Panc1 (cell line): Measurements from ENCODE around the gene CADPS2. TPM values are rescaled to one million over a fixed set of nuclear protein-coding genes. Genes with fewer than 3 reads are reported as not detected.

Source experiments
- ATAC-seq: fragments of 200-7000 bp; cut with Tn5 transposase; 2 replicates; pipeline ENCODE4 v1.9.1; 2020; ENCODE audit warnings: mild to moderate bottlenecking, moderate library complexity
- BruUV-seq: library from RNA; stranded (reverse); fragments of 400-500 nt; replicated peaks from 2 replicates; lab custom pipeline; 2021; lab: Mats Ljungman, UMichigan
- CTCF ChIA-PET: fragments of 300-600 bp; sonication (Branson Sonifier 250); formaldehyde crosslinking; loops from one replicate; lab custom pipeline; 2022; ENCODE audit warnings: antibody characterized with exemption; lab: Charles Lee
- POLR2A ChIA-PET: fragments of 300-600 bp; sonication (Branson Sonifier 250); formaldehyde crosslinking; loops from one replicate; lab custom pipeline; 2022; ENCODE audit warnings: antibody characterized with exemption; lab: Charles Lee
- DNase-seq: peaks from one replicate; pipeline ENCODE4 v3.0.0-alpha.2; 2010; ENCODE audit warnings: low read depth, low spot score
- H3K27ac ChIP-seq: 2 replicates; pipeline ENCODE4 v1.5.1; 2011; ENCODE audit warnings: mild to moderate bottlenecking, low read length, inconsistent platforms
- H3K27me3 ChIP-seq: fragments of 200-500 bp; sonication (Bioruptor generic); 2 replicates; pipeline ENCODE4 v1.6.0; 2014; ENCODE audit warnings: low read length, inconsistent platforms; ENCODE audit not compliant: control insufficient read depth, insufficient read depth
- H3K36me3 ChIP-seq: fragments of 200-500 bp; sonication (Bioruptor generic); 2 replicates; pipeline ENCODE4 v1.5.1; 2014; ENCODE audit warnings: inconsistent platforms, mild to moderate bottlenecking, low read length, moderate library complexity; ENCODE audit not compliant: control insufficient read depth, insufficient read depth
- H3K4me1 ChIP-seq: 2 replicates; pipeline ENCODE4 v1.5.1; 2011; ENCODE audit warnings: inconsistent platforms, mild to moderate bottlenecking, low read length, moderate library complexity; ENCODE audit not compliant: control insufficient read depth, insufficient read depth
- H3K4me3 ChIP-seq, 2 experiments: 2 replicates each; pipeline ENCODE4 v1.5.1; 2011 to 2012; ENCODE audit warnings: low read depth in 2 of 2, low read length in 2 of 2, mild to moderate bottlenecking in 2 of 2, inconsistent platforms in 1 of 2, moderate library complexity in 1 of 2
- H3K9me3 ChIP-seq: fragments of 200-500 bp; sonication (Bioruptor generic); 2 replicates; pipeline ENCODE4 v1.5.1; 2014; ENCODE audit warnings: low read depth, mild to moderate bottlenecking, inconsistent platforms, low read length, moderate library complexity; ENCODE audit not compliant: control insufficient read depth, insufficient read depth
- POLR2AphosphoS5 ChIP-seq: IDR thresholded peaks from 2 replicates; pipeline ENCODE4 v1.6.1; 2012; ENCODE audit warnings: mild to moderate bottlenecking, low read depth, low read length, moderate library complexity
- SIN3A ChIP-seq: IDR thresholded peaks from 2 replicates; pipeline ENCODE4 v1.6.1; 2012; ENCODE audit warnings: low read depth, mild to moderate bottlenecking, low read length, moderate library complexity, borderline replicate concordance; ENCODE audit not compliant: insufficient read depth
- TCF7L2 ChIP-seq: IDR thresholded peaks from 2 replicates; pipeline ENCODE4 v1.6.1; 2011; ENCODE audit warnings: mild to moderate bottlenecking, low read depth, low read length, inconsistent platforms
- in situ Hi-C: cut with HindIII; loops from 2 replicates; pipeline ENCODE4 v1.10.0; 2016; ENCODE audit warnings: low sequenced_read_pairs, low pct_unique_long_range_greater_than_20kb
- intact Hi-C: fragments of 100-400 bp; cut with micrococcal nuclease; formaldehyde crosslinking; loops from one replicate; pipeline ENCODE4 v1.10.0; 2022; ENCODE audit not compliant: unreplicated experiment
- total RNA-seq: library from RNA; stranded (reverse); gene quantifications from one replicate; pipeline ENCODE4 v1.2.1, GENCODE V29; 2021; ENCODE audit not compliant: unreplicated experiment
- TF ChIP-seq, protein P1 (sequence below): fragments of 450-650 bp; IDR thresholded peaks from 2 replicates; pipeline ENCODE4 v1.5.1; 2017; ENCODE audit warnings: mild to moderate bottlenecking
- TF ChIP-seq, protein P2 (sequence below), 2 experiments: IDR thresholded peaks; 2 replicates each; pipeline ENCODE4 v1.6.1; 2011 to 2012; ENCODE audit warnings: low read depth in 2 of 2, control low read depth in 1 of 2, low read length in 1 of 2, mild to moderate bottlenecking in 1 of 2, moderate library complexity in 1 of 2; ENCODE audit not compliant: insufficient read depth in 1 of 2

Gene CADPS2
- total RNA-seq, 1 experiment from 2014 or later = 1.6 TPM

DNA sequence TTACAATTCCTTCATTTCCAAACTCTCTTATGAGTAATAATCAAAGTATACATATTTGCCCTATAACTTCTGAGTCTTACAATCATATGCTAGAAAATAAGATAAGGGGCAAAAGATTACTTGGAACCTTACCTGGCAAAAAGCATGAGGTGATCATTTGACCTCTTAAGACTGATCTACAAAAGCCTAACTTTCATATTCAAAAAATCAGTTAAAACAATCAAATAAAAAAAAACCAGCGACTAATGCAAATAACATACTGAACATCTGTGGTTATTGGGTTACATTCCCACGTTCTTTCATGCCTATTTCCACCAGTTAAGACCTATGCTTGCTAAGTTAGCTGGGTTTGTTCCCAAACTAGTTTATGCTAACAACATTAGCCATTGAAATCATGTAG is 375.0 kb downstream of the CADPS2 start:
- no peak for DNase-seq
- no peaks in the 10 kb centered on the region for H3K36me3 ChIP-seq
- no peaks in the 10 kb centered on the region for H3K27me3 ChIP-seq
- H3K9me3 ChIP-seq = no peaks in the 10 kb centered on the region
- no peak overlapping the region for H3K4me3 ChIP-seq
- in situ Hi-C loops = no loop called here
- intact Hi-C loops = no loop called here
- no peaks in the 10 kb centered on the region for H3K4me1 ChIP-seq
- no TSS peak for BruUV-seq
- H3K27ac ChIP-seq = no peak overlapping the region
- POLR2A ChIA-PET = no interaction called here
- TF ChIP-seq POLR2AphosphoS5 (no peak), SIN3A (no peak), TCF7L2 (no peak)
- TF ChIP-seq, protein P1, sequence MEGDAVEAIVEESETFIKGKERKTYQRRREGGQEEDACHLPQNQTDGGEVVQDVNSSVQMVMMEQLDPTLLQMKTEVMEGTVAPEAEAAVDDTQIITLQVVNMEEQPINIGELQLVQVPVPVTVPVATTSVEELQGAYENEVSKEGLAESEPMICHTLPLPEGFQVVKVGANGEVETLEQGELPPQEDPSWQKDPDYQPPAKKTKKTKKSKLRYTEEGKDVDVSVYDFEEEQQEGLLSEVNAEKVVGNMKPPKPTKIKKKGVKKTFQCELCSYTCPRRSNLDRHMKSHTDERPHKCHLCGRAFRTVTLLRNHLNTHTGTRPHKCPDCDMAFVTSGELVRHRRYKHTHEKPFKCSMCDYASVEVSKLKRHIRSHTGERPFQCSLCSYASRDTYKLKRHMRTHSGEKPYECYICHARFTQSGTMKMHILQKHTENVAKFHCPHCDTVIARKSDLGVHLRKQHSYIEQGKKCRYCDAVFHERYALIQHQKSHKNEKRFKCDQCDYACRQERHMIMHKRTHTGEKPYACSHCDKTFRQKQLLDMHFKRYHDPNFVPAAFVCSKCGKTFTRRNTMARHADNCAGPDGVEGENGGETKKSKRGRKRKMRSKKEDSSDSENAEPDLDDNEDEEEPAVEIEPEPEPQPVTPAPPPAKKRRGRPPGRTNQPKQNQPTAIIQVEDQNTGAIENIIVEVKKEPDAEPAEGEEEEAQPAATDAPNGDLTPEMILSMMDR = no peak
- TF ChIP-seq, protein P2, sequence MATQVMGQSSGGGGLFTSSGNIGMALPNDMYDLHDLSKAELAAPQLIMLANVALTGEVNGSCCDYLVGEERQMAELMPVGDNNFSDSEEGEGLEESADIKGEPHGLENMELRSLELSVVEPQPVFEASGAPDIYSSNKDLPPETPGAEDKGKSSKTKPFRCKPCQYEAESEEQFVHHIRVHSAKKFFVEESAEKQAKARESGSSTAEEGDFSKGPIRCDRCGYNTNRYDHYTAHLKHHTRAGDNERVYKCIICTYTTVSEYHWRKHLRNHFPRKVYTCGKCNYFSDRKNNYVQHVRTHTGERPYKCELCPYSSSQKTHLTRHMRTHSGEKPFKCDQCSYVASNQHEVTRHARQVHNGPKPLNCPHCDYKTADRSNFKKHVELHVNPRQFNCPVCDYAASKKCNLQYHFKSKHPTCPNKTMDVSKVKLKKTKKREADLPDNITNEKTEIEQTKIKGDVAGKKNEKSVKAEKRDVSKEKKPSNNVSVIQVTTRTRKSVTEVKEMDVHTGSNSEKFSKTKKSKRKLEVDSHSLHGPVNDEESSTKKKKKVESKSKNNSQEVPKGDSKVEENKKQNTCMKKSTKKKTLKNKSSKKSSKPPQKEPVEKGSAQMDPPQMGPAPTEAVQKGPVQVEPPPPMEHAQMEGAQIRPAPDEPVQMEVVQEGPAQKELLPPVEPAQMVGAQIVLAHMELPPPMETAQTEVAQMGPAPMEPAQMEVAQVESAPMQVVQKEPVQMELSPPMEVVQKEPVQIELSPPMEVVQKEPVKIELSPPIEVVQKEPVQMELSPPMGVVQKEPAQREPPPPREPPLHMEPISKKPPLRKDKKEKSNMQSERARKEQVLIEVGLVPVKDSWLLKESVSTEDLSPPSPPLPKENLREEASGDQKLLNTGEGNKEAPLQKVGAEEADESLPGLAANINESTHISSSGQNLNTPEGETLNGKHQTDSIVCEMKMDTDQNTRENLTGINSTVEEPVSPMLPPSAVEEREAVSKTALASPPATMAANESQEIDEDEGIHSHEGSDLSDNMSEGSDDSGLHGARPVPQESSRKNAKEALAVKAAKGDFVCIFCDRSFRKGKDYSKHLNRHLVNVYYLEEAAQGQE (IDR thresholded peaks at IDR 0.05; ENCODE audit: insufficient read depth in 1 of 2, low read depth in 2 of 2, low read length in 1 of 2) = no peak
- ATAC-seq = no peak
- CTCF ChIA-PET = interaction anchor here (0.6 kb wide), 1 partner anchor 1967 kb away, joined by 6 read pairs; no protein-coding TSS in a partner anchor

DNA sequence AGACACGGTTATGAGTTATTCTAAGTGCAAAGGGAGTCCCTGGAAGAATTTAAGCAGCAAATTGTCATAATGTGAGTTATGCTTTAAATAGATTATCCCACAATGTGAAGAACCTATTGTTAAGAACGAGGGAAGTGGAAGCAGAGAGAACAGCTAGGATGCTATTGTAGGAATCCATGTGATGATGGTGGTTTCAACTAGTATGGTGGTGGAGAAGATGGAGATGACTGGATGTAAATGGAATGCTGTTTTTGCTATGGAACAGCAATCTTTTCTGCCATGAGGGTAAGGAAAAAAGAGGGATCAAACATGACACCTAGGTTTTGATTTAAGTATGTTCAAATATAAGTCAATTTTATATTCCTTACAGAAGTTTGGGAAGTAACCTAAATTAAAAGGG is 378.7 kb downstream of the CADPS2 start:
- ATAC-seq = no peak
- H3K27ac ChIP-seq = no peak overlapping the region
- no TSS peak for BruUV-seq
- ChIA-PET CTCF (no interaction called here), POLR2A (no interaction called here)
- no peak overlapping the region for H3K4me3 ChIP-seq
- H3K36me3 ChIP-seq = no peaks in the 10 kb centered on the region
- in situ Hi-C loops = no loop called here
- TF ChIP-seq, protein P1 = no peak
- TF ChIP-seq POLR2AphosphoS5 (no peak), SIN3A (no peak), TCF7L2 (no peak)
- TF ChIP-seq, protein P2 (IDR thresholded peaks at IDR 0.05; ENCODE audit: insufficient read depth in 1 of 2, low read depth in 2 of 2, low read length in 1 of 2) = no peak
- no peaks in the 10 kb centered on the region for H3K9me3 ChIP-seq
- intact Hi-C loops = no loop called here
- H3K4me1 ChIP-seq = no peaks in the 10 kb centered on the region
- no peaks in the 10 kb centered on the region for H3K27me3 ChIP-seq
- no peak for DNase-seq
